IMR-90 (cell line): ENCODE results near the gene AAR2. TPM values are rescaled to one million over a fixed set of nuclear protein-coding genes. Genes with fewer than 3 reads are reported as not detected.

Experiments
- ATAC-seq: fragments of 200-7000 bp; cut with Tn5 transposase; 2 replicates; pipeline ENCODE4 v1.9.1; 2020; ENCODE audit warnings: low read depth, mild to moderate bottlenecking, moderate library complexity
- BruUV-seq: library from RNA; stranded (reverse); fragments of 400-500 nt; replicated peaks from 2 replicates; lab custom pipeline; 2021; lab: Mats Ljungman, UMichigan
- CTCF ChIA-PET: fragments of 300-600 bp; formaldehyde crosslinking; extraction: SDS; loops from one replicate; lab custom pipeline; 2021; ENCODE audit warnings: antibody characterized with exemption; lab: Yijun Ruan, JAX
- POLR2A ChIA-PET: fragments of 300-600 bp; sonication (Branson Sonifier 250); formaldehyde crosslinking; loops from one replicate; lab custom pipeline; 2022; ENCODE audit warnings: antibody characterized with exemption; ENCODE audit not compliant: unreplicated experiment; lab: Charles Lee
- DNase-seq: peaks from one replicate; pipeline ENCODE4 v3.0.0; 2013
- H2AFZ ChIP-seq: replicated peaks from 2 replicates; pipeline ENCODE3; 2013; ENCODE audit warnings: low read length, mild to moderate bottlenecking; ENCODE audit not compliant: poor library complexity
- H2AK5ac ChIP-seq: 2 replicates; pipeline ENCODE4 v1.6.1; 2013; ENCODE audit warnings: low read depth, low read length, inconsistent platforms
- H2AK9ac ChIP-seq: replicated peaks from 2 replicates; pipeline ENCODE3; 2013; ENCODE audit warnings: mild to moderate bottlenecking, low read depth, low read length, moderate library complexity; ENCODE audit not compliant: poor library complexity
- H2BK120ac ChIP-seq: 2 replicates; pipeline ENCODE4 v1.6.1; 2013; ENCODE audit warnings: low read depth, low read length, inconsistent platforms
- H2BK15ac ChIP-seq: 3 replicates; pipeline ENCODE4 v1.6.1; 2013; ENCODE audit warnings: low read depth, low read length, inconsistent platforms
- H2BK20ac ChIP-seq: 2 replicates; pipeline ENCODE4 v1.6.1; 2013; ENCODE audit warnings: low read depth, mild to moderate bottlenecking, inconsistent platforms, low read length, moderate library complexity
- H2BK5ac ChIP-seq: 2 replicates; pipeline ENCODE4 v1.6.1; 2013; ENCODE audit warnings: mild to moderate bottlenecking, low read depth, low read length, inconsistent platforms; ENCODE audit not compliant: poor library complexity, severe bottlenecking
- H3K14ac ChIP-seq: replicated peaks from 2 replicates; pipeline ENCODE4 v1.6.1; 2013; ENCODE audit warnings: low read depth, low read length, inconsistent platforms
- H3K18ac ChIP-seq: 2 replicates; pipeline ENCODE4 v1.6.1; 2013; ENCODE audit warnings: low read depth, low read length, control low read depth
- H3K23ac ChIP-seq: 2 replicates; pipeline ENCODE4 v1.6.1; 2013; ENCODE audit warnings: low read depth, low read length, inconsistent platforms
- H3K27ac ChIP-seq: 2 replicates; pipeline ENCODE4 v1.5.1; 2013; ENCODE audit warnings: mild to moderate bottlenecking, control low read depth, low read length; ENCODE audit not compliant: insufficient read depth
- H3K27me3 ChIP-seq: 2 replicates; pipeline ENCODE4 v1.6.1; 2013; ENCODE audit warnings: low read length; ENCODE audit not compliant: control insufficient read depth, insufficient read depth
- H3K36me3 ChIP-seq: 2 replicates; pipeline ENCODE4 v1.6.1; 2013; ENCODE audit warnings: low read length, mixed read lengths; ENCODE audit not compliant: control insufficient read depth, insufficient read depth
- H3K4ac ChIP-seq: 2 replicates; pipeline ENCODE4 v1.6.1; 2013; ENCODE audit warnings: low read depth, low read length, inconsistent platforms
- H3K4me1 ChIP-seq: 2 replicates; pipeline ENCODE4 v1.6.1; 2013; ENCODE audit warnings: low read length, mixed read lengths; ENCODE audit not compliant: control insufficient read depth, insufficient read depth
- H3K4me2 ChIP-seq: 2 replicates; pipeline ENCODE4 v1.6.1; 2013; ENCODE audit warnings: low read depth, mild to moderate bottlenecking, control low read depth, low read length, moderate library complexity
- H3K4me3 ChIP-seq: 2 replicates; pipeline ENCODE4 v1.5.1; 2013; ENCODE audit warnings: low read depth, mild to moderate bottlenecking, control low read depth, low read length, moderate library complexity; ENCODE audit not compliant: insufficient read depth
- H3K56ac ChIP-seq: 2 replicates; pipeline ENCODE4 v1.6.1; 2013; ENCODE audit warnings: low read length, inconsistent platforms; ENCODE audit not compliant: insufficient read depth; ENCODE audit errors: extremely low read depth
- H3K79me1 ChIP-seq, 2 experiments: 2 replicates each; pipeline ENCODE4 v1.6.1; 2013; ENCODE audit warnings: low read length in 2 of 2, inconsistent platforms in 1 of 2, low read depth in 1 of 2
- H3K9ac ChIP-seq: 2 replicates; pipeline ENCODE4 v1.6.1; 2013; ENCODE audit warnings: low read depth, low read length, control low read depth
- H3K9me1 ChIP-seq: 2 replicates; pipeline ENCODE4 v1.6.1; 2013; ENCODE audit warnings: low read length, inconsistent platforms; ENCODE audit not compliant: insufficient read depth
- H3K9me3 ChIP-seq: 2 replicates; pipeline ENCODE4 v1.6.1; 2013; ENCODE audit warnings: low read length; ENCODE audit not compliant: control insufficient read depth, insufficient read depth
- H4K20me1 ChIP-seq: 2 replicates; pipeline ENCODE4 v1.6.1; 2013; ENCODE audit warnings: low read length, inconsistent platforms; ENCODE audit not compliant: insufficient read depth
- H4K5ac ChIP-seq: 2 replicates; pipeline ENCODE4 v1.6.1; 2013; ENCODE audit warnings: mild to moderate bottlenecking, low read depth, low read length, control low read depth
- H4K8ac ChIP-seq, 2 experiments: 2 replicates each; pipeline ENCODE4 v1.6.1; 2013; ENCODE audit warnings: low read depth in 2 of 2, low read length in 2 of 2, control low read depth in 1 of 2, inconsistent platforms in 1 of 2
- H4K91ac ChIP-seq: 2 replicates; pipeline ENCODE4 v1.6.1; 2013; ENCODE audit warnings: low read depth, low read length, inconsistent platforms; ENCODE audit not compliant: insufficient read depth
- CEBPB ChIP-seq: IDR thresholded peaks from 2 replicates; pipeline ENCODE4 v1.6.1; 2012; ENCODE audit warnings: low read depth, low read length, improper control_type of control experiment
- CHD1 ChIP-seq: IDR thresholded peaks from 2 replicates; pipeline ENCODE4 v1.6.1; 2012; ENCODE audit warnings: low read depth, low read length, improper control_type of control experiment
- ELK1 ChIP-seq: fragments of 150-350 bp; IDR thresholded peaks from 2 replicates; pipeline ENCODE4 v1.6.1; 2016; ENCODE audit warnings: low read depth, mild to moderate bottlenecking, low read length, moderate library complexity, borderline replicate concordance
- FOS ChIP-seq: fragments of 150-350 bp; IDR thresholded peaks from 2 replicates; pipeline ENCODE4 v1.6.1; 2016; ENCODE audit warnings: low read depth, low read length
- MAFK ChIP-seq: IDR thresholded peaks from 2 replicates; pipeline ENCODE4 v1.6.1; 2012; ENCODE audit warnings: low read depth, low read length, improper control_type of control experiment
- MXI1 ChIP-seq: IDR thresholded peaks from 2 replicates; pipeline ENCODE4 v1.6.1; 2012; ENCODE audit warnings: low read depth, mild to moderate bottlenecking, low read length, moderate library complexity, borderline replicate concordance
- NFE2L2 ChIP-seq: fragments of 150-350 bp; IDR thresholded peaks from 2 replicates; pipeline ENCODE4 v1.6.1; 2016; ENCODE audit warnings: low read depth, mild to moderate bottlenecking, low read length
- POLR2A ChIP-seq: IDR thresholded peaks from 2 replicates; pipeline ENCODE4 v1.6.1; 2012; ENCODE audit warnings: mild to moderate bottlenecking, low read depth, low read length
- RAD21 ChIP-seq: IDR thresholded peaks from 2 replicates; pipeline ENCODE4 v1.6.1; 2012; ENCODE audit warnings: low read length, improper control_type of control experiment
- RCOR1 ChIP-seq: IDR thresholded peaks from 2 replicates; pipeline ENCODE4 v1.6.1; 2012; ENCODE audit warnings: mild to moderate bottlenecking, low read length, improper control_type of control experiment; ENCODE audit not compliant: insufficient replicate concordance
- RFX5 ChIP-seq: IDR thresholded peaks from 2 replicates; pipeline ENCODE4 v1.8.0; 2012; ENCODE audit warnings: low read depth, mild to moderate bottlenecking, low read length, moderate library complexity
- WGBS, 2 experiments: methylation state at CpG; one replicate each; pipeline versions ENCODE4 v1.1.5 to v1.1.7; 2013; ENCODE audit warnings: missing lambda C conversion rate in 2 of 2; ENCODE audit not compliant: insufficient read length in 1 of 2; ENCODE audit errors: extremely low coverage in 2 of 2; 5-methylcytosine and 5-hydroxymethylcytosine counted together
- dilution Hi-C: fragments of 300-500 bp; cut with HindIII; formaldehyde crosslinking; loops from one replicate; pipeline ENCODE4 v1.14.3; 2018; ENCODE audit warnings: low sequenced_read_pairs; ENCODE audit not compliant: unreplicated experiment
- in situ Hi-C: fragments of 300-500 bp; cut with MboI; formaldehyde crosslinking; loops from 3 replicates; pipeline ENCODE4 v1.14.3; 2019; ENCODE audit warnings: low sequenced_read_pairs, inconsistent platforms, mixed read lengths
- intact Hi-C: fragments of 100-400 bp; cut with micrococcal nuclease; formaldehyde crosslinking; loops from 2 replicates; pipeline ENCODE4 v1.10.0; 2022
- polyA plus RNA-seq, 3 experiments: library from polyadenylated mRNA; depleted of rRNA; stranded (reverse); fragments of >200 nt; gene quantifications; 2 replicates each; pipeline ENCODE4 v1.2.3, GENCODE V29; 2012; ENCODE audit warnings: low replicate concordance in 1 of 3
- total RNA-seq: library from RNA; depleted of rRNA; stranded (reverse); fragments of >200 nt; gene quantifications from 2 replicates; pipeline ENCODE4 v1.2.3, GENCODE V29; 2012

The AAR2 gene
- total and polyA plus RNA-seq, 2 of the 4 experiments (the other 2 are of a cell fraction), result 28.2 to 35.8 TPM

GRCh38 chr20:36216314-36217025 is 19.8 kb upstream of the AAR2 start:
- intact Hi-C loops, result no loop called here
- no peaks in the 10 kb centered on the region for H3K9me3 ChIP-seq

More at GRCh38 chr20:36216314-36217025, 19.8 kb upstream of the AAR2 start:
- Histone ChIP-seq H4K91ac (no peak overlapping the region), H4K5ac (no peak overlapping the region), H3K4me3 (no peak overlapping the region), H3K79me1 (no peaks in the 10 kb centered on the region), H2AFZ (no peak overlapping the region), H3K27ac (no peak overlapping the region), H2BK20ac (no peak overlapping the region), H3K36me3 (peaks cover 6% of the 10 kb centered on the region; the same call in 1 of the 2 replicates), H3K27me3 (no peaks in the 10 kb centered on the region), H2BK120ac (no peak overlapping the region), H3K18ac (no peak overlapping the region), H2AK5ac (no peak overlapping the region), H3K4ac (no peak overlapping the region), H4K8ac (no peak overlapping the region), H3K4me2 (no peak overlapping the region), H2BK5ac (no peak overlapping the region), H3K23ac (no peak overlapping the region), H3K4me1 (no peaks in the 10 kb centered on the region), H3K9me1 (no peaks in the 10 kb centered on the region), H3K56ac (no peak overlapping the region), H2AK9ac (no peak overlapping the region), H4K20me1 (no peaks in the 10 kb centered on the region), H2BK15ac (no peak overlapping the region), H3K14ac (no peak overlapping the region), H3K9ac (no peak overlapping the region)
- dilution Hi-C loops (no loop called here), in situ Hi-C loops (loop anchor here (25.0 kb wide), 1 partner anchor 696 kb away; no protein-coding TSS in a partner anchor)
- ChIA-PET CTCF (interaction anchor here (0.6 to 1.1 kb wide), 2 partner anchors 14 to 447 kb away, joined by 3 to 4 read pairs; no protein-coding TSS in a partner anchor), POLR2A (no interaction called here)
- DNase-seq (no peak), ATAC-seq (no peak)
- no peak for TF ChIP-seq POLR2A
- TF ChIP-seq FOS, result no peak
- no peak for TF ChIP-seq RAD21
- TF ChIP-seq CEBPB, result no peak
- no peak for TF ChIP-seq RFX5
- no peak for TF ChIP-seq MXI1
- no peak for TF ChIP-seq NFE2L2
- TF ChIP-seq CHD1, result no peak
- TF ChIP-seq RCOR1, result no peak
- no peak for TF ChIP-seq MAFK
- TF ChIP-seq ELK1, result no peak
- WGBS, 2 experiments, result 70% methylated on average over 4 of the region's 7 CpGs; no CpG with 5 or more reads in 1 of the 2 experiments
- BruUV-seq, result no TSS peak
